Measurements from ENCODE around the gene SPI1.

SPI1 gene

GRCh38 chr11:47390422-47390760 lies 12.0 kb upstream of the SPI1 start:
- Histone ChIP-seq H3F3A (ENCODE audit: insufficient read depth) (no peaks in the 10 kb centered on the region), H3K9me3 (ENCODE audit: insufficient read depth, low read length) (no peaks in the 10 kb centered on the region), H3K9me2 (replicated peaks; ENCODE audit: insufficient read depth, low read length) (no peaks in the 10 kb centered on the region), H4K20me1 (ENCODE audit: low read depth, low read length) (no peaks in the 10 kb centered on the region), H3K9ac (ENCODE audit: low read length) (no peak overlapping the region), H3K27ac (ENCODE audit: low read depth, low read length) (no peak overlapping the region), H3K36me3 (ENCODE audit: low read length) (no peaks in the 10 kb centered on the region), H3K79me2 (ENCODE audit: insufficient read depth, low read length) (no peaks in the 10 kb centered on the region), H3K27me3 (ENCODE audit: low read length) (no peaks in the 10 kb centered on the region), H3K4me2 (ENCODE audit: low read depth, low read length, poor library complexity, severe bottlenecking) (no peak overlapping the region), H2AFZ (ENCODE audit: low read depth, low read length, severe bottlenecking) (no peak overlapping the region), H3K4me3 (ENCODE audit: insufficient read depth, low read length, poor library complexity, severe bottlenecking) (no peak overlapping the region)
- TF ChIP-seq EZH2phosphoT487 (conservative IDR thresholded peaks at IDR 0.05; ENCODE audit: low read length) = no peak
- TF ChIP-seq CTCF (IDR thresholded peaks at IDR 0.05; ENCODE audit: insufficient read depth, low read length, poor library complexity, severe bottlenecking) = no peak

DNA sequence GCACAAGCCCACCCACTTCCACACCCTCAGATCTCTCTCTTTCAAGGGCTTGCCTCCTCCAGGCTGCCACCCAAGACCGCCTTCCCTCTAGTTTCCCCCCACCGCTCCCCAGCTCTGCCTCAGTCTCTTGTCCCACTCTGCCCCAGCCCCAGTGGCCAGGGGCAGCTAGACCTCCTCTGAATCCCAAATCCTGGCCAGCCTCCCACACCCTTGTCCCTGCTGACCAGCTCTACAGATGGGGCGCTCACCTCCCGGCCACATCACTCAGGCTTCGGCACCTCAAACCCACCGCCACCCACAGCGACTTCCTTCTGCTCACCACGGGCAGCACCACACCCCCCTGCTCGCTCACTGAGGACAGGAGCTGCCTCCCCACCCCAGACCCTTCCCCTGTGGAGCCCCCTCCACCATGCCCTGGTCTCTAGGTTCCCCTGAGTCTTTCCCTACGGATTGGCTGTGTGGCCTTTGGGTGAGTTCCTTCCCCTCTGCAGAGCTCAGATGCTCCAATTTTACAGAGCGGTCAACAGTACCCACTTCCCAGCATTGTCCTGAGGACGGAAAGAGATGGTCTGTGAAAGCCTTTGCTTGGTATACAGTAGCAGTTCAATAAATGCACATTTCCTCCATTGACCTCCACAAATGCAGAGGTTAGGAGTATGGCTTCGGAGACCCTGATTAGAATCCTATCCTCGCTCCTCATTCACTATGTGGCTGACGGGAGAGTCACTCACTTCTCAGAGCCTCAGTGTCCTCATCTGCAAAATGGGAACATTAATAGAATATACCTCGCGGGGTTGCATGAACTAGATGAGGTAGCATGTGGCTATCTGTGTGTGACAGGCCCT lies 11.5 kb upstream of the SPI1 start:
- Histone ChIP-seq H3K9me2 (replicated peaks; ENCODE audit: insufficient read depth, low read length) (no peaks in the 10 kb centered on the region), H3K27ac (ENCODE audit: low read depth, low read length) (no peak overlapping the region), H3K79me2 (ENCODE audit: insufficient read depth, low read length) (no peaks in the 10 kb centered on the region), H3K4me2 (ENCODE audit: low read depth, low read length, poor library complexity, severe bottlenecking) (no peak overlapping the region), H3K9ac (ENCODE audit: low read length) (no peak overlapping the region), H3K27me3 (ENCODE audit: low read length) (no peaks in the 10 kb centered on the region), H4K20me1 (ENCODE audit: low read depth, low read length) (no peaks in the 10 kb centered on the region), H2AFZ (ENCODE audit: low read depth, low read length, severe bottlenecking) (no peak overlapping the region), H3K36me3 (ENCODE audit: low read length) (no peaks in the 10 kb centered on the region), H3K4me3 (ENCODE audit: insufficient read depth, low read length, poor library complexity, severe bottlenecking) (no peak overlapping the region), H3F3A (ENCODE audit: insufficient read depth) (no peaks in the 10 kb centered on the region), H3K9me3 (ENCODE audit: insufficient read depth, low read length) (no peaks in the 10 kb centered on the region)
- TF ChIP-seq EZH2phosphoT487 (conservative IDR thresholded peaks at IDR 0.05; ENCODE audit: low read length) (no peak), CTCF (IDR thresholded peaks at IDR 0.05; ENCODE audit: insufficient read depth, low read length, poor library complexity, severe bottlenecking) (no peak)

DNA sequence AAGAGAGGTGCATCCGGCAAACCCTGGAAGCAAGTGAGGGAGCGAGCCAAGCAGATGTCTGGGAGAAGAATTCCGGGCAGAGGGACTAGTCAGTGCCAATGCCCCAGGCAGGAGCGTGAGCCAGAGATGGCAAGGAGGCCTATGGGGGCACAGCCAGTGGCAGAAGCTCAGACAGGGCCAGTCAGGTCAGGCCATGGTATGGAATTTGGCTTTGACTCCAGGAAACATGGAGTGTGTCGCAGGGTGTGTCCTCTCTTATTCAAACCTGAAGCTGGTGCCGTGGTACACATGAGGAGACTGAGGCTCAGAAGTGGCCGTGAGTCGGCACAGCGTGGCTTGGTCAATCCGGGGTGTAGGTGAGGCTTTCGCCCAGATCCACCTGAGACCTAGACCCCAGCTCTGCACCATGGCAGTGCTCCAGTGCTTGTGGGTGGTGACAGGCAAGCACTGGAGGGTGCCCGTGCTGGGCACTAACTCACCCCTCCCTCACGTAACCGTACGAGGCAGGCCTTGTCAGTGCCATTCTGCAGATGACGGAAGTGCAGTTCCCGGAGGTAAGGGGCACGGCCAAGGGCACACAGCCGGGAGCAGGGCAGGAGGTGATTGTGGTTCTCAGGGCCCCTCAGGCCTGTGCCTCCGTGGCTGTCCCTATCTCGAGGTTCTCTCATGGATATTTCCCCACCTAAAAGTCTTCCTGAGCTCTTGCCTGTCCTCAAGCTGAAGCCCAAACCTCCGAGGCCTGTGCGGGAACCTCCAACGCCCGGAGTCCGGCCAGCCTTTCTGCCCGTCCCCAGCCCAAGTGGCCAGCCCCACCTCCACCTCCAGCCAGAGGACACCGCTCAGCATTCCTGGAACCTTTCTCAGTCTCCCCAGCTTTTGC lies 10.6 kb upstream of the SPI1 start:
- Histone ChIP-seq H3K79me2 (ENCODE audit: insufficient read depth, low read length) (no peaks in the 10 kb centered on the region), H3K27ac (ENCODE audit: low read depth, low read length) (no peak overlapping the region), H3K27me3 (ENCODE audit: low read length) (no peaks in the 10 kb centered on the region), H3K9me3 (ENCODE audit: insufficient read depth, low read length) (no peaks in the 10 kb centered on the region), H3K9me2 (replicated peaks; ENCODE audit: insufficient read depth, low read length) (no peaks in the 10 kb centered on the region), H3K9ac (ENCODE audit: low read length) (no peak overlapping the region), H3K4me3 (ENCODE audit: insufficient read depth, low read length, poor library complexity, severe bottlenecking) (no peak overlapping the region), H3K4me2 (ENCODE audit: low read depth, low read length, poor library complexity, severe bottlenecking) (no peak overlapping the region), H3K36me3 (ENCODE audit: low read length) (no peaks in the 10 kb centered on the region), H2AFZ (ENCODE audit: low read depth, low read length, severe bottlenecking) (no peak overlapping the region), H4K20me1 (ENCODE audit: low read depth, low read length) (no peaks in the 10 kb centered on the region), H3F3A (ENCODE audit: insufficient read depth) (no peaks in the 10 kb centered on the region)
- TF ChIP-seq CTCF (IDR thresholded peaks at IDR 0.05; ENCODE audit: insufficient read depth, low read length, poor library complexity, severe bottlenecking) (no peak), EZH2phosphoT487 (conservative IDR thresholded peaks at IDR 0.05; ENCODE audit: low read length) (no peak)

Data from SU-DHL-6 (cell line).